Activated CD4-positive, CD25-positive, alpha-beta regulatory T cell treated with anti-CD3 and anti-CD28 coated beads, Interleukin-2, amount 50 U/mL, for 16 hours (primary cell): ENCODE data around the gene PCBD1.

Experiments used
- DNase-seq: peaks from one replicate; pipeline ENCODE4 v3.0.0-alpha.2; 2020; ENCODE audit warnings: low read depth, low spot score

The PCBD1 gene

GRCh38 chr10:70917635-70918034, 29.3 kb upstream of the PCBD1 start:
- no peak for DNase-seq

GRCh38 chr10:70917226-70917625, 28.9 kb upstream of the PCBD1 start:
- DNase-seq = no peak

GRCh38 chr10:70916241-70916640, 27.9 kb upstream of the PCBD1 start:
- DNase-seq = no peak

DNA sequence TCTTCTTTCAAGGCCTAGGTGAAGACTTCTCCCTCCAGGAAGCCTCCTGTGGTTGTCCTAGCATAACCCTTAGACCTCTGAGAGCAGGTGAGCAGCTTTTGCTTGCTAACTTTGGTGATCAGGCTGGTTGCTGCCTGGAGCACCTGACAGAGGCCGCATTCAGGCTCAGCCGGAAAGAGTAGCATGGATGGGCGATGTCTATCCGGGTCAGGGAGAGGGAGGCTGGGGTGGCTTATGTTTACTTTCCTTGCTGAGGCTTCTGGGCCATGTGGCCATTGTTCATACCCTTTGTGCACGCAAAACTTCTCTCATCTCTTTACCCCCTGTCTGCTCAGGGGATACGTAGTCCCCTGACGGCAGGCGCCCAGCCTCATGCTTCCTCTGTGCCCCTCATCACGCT, 27.4 kb upstream of the PCBD1 start:
- DNase-seq = no peak

- DNase-seq = no peak
Observed at GRCh38 chr10:70915206-70915605, 26.8 kb upstream of the PCBD1 start.

GRCh38 chr10:70914316-70914864, 26.0 kb upstream of the PCBD1 start:
- no peak for DNase-seq

- DNase-seq = no peak
Observed at GRCh38 chr10:70913893-70914240, 25.5 kb upstream of the PCBD1 start.

DNA sequence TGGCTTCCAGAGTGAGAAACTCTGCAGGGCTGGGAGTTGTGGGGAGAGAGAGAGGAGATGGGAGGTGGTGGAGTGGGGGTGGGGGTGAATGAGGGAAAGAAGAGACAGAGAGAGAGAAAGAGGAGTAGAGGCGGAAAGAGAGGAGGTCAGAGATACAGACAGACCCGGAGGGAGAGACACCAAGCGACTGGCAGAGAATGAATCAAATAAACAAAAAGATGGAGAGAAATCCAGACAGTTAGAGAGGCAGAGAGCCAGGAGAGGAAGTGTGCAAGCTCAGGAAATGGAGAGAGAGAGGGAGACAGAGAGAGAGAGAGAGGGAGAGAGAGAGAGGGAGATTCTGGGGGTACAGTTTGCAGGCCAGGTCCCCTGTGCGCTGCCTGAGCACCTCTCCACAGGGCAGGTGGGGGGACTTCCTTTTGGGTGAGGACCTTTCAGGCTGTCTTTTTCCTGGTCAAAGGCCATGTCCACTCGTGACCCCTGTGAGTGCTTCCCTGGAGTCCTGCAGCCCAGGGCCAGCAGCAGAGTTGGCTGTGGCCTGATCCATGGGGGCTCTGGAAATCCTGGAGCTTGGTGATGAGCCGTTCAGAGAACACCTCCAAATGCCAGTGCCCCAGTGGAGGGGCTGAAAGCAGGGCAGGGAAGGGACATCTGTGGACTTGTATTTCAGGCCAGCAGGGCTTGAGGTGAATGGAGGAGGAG, 25.0 kb upstream of the PCBD1 start:
- no peak for DNase-seq

DNA sequence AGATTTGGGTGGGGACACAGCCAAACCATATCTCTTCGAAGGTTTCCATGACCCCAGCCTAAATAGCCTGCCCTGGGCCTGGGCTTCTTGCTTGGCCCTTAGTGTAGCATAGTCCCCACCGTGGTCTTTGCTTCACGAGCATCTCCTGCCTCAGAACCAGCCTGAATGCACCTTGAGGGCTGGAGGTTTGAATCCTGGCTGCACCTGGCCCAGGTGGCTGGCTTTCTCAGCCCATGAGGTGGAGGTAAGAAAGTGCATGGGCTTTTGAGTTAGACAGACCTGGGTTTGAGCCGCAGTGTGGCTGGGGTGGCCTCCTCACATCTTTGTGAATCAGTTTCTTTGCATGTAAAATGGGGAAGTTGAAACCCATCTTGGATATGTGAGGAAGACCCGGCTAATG, 24.2 kb upstream of the PCBD1 start:
- no peak for DNase-seq

DNA sequence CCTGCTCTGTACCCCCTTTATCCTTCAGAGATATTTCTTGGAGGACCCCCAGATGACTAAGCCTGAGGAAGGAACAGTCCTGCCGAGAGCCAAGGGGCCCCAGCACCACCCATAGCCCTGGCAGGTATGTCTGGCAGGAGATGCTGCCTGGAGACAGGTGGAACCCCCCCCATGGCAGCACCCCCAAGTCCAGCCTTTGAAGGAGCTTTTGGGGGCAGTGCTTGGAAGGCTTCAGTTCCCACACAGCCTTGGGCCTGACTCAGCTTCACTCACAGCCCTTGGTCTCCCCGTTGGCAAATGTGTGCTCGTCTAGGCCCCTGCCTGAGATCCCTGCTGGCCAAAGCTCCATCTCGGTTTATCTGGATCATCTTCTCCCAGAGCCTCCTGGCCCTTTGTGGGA, 23.0 kb upstream of the PCBD1 start:
- no peak for DNase-seq

GRCh38 chr10:70910486-70911341, 22.3 kb upstream of the PCBD1 start:
- DNase-seq = no peak

- no peak for DNase-seq
Observed at GRCh38 chr10:70909326-70909935, 21.1 kb upstream of the PCBD1 start.

DNA sequence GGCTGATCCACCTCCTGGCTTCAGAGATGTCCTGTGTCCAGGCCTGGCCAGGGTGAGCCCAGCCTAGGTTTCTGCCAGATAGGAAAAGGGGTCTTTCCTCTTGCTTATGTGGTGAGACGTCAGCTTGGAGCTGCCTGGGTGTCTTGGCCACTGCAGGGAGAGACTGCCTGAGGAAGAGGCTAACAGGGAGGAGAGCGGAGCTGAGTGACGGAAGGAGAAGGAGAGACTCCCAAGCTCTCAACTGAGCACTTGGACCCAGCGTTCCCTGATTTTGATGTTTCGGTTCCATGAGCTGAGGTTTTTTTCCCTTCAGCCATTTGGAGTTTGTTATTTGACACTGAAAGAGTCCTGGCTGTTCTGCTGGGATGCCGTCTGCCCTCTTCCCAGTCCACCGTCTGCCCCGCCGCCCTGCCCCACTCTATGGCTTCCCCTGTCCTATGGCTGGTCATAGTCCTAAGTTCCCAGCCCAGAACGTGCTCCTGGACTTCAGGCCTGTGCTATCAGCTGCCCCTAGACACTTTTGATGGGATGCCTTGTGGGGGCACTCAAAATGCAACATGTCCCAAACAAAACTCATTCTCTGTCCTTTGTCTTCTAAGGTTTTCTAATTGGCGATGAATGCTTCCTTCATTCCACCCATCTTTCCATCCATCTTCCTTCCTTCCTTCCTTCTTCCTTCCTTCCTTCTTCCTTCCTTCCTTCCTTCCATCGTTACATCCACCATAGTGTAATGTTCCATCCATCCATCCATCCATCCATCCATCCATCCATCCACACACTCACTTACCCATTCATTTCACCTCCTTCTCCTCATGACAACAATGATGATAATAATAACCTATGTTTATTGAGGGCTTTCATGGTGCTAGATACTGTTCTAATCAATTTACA, 20.3 kb upstream of the PCBD1 start:
- no peak for DNase-seq

GRCh38 chr10:70907637-70908405, 19.5 kb upstream of the PCBD1 start:
- DNase-seq = no peak

DNA sequence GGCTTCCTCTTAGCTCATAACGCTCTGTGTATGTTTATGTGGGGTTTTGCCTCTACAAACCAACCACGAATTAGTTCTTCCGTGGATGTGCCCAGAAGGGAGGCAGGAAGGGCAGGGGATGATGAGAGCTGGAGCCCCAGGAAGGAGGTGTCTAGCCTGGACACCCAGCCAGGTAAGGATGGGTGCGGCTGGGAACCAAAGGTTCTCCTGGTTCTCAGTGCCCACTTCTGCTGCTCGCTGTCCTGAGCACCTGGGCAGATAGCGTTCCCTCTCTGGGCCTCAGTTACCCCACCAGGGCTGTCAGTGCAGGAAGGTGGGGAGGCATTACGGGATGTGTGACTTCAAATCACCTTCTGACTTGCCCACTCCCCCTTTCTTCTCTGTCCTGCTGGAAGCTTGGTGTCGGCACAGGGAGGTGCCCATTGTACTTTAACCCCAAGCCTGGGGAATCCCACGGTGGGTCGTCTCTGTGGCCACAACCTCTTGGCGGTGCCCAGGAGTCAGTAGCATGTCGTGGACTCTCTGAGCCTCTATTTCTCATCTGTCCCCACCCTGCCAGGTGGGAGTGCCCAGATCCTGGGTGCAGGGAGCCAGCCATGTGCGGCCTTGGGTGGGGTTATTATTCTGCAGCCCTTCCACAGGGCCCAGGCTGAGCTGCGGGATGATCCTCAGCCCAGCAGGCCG, 18.7 kb upstream of the PCBD1 start:
- DNase-seq = no peak

DNA sequence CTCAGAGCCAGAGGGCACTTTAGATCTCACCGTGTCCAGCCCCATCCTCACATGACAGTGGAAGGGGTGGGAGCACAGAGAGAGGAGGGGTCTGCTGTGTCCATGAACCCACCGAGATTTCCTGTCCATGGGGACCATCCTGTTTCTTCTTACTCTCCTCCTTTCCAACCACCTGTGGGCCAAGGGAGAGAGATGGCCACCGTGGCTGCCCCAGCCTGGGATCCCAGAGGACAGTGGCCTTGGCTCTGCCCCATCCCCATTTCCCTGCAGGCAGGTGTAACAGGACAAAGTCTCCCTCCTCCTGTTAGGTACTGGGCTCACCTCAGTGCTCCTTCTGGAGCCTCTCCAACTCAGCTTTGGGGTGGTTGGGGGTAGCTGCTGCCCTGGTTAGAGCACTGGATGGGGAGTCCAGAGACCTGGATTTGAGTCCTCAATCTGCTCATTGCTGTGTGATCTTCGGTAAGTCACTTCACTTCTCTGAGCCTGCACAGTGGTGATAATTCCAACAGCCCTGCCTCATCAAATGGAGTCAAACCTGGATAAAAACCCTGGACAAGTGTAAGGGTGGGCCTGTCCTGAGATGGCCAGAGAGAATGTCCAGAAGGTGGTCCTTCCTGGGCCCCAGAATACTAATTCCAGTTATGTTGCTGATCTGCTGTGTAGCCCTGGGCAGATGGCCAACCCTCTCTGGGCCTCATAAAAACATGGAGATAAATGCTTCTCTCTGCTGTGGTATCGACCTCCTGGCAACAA, 17.8 kb upstream of the PCBD1 start:
- no peak for DNase-seq

GRCh38 chr10:70905071-70906021, 17.0 kb upstream of the PCBD1 start:
- no peak for DNase-seq

DNA sequence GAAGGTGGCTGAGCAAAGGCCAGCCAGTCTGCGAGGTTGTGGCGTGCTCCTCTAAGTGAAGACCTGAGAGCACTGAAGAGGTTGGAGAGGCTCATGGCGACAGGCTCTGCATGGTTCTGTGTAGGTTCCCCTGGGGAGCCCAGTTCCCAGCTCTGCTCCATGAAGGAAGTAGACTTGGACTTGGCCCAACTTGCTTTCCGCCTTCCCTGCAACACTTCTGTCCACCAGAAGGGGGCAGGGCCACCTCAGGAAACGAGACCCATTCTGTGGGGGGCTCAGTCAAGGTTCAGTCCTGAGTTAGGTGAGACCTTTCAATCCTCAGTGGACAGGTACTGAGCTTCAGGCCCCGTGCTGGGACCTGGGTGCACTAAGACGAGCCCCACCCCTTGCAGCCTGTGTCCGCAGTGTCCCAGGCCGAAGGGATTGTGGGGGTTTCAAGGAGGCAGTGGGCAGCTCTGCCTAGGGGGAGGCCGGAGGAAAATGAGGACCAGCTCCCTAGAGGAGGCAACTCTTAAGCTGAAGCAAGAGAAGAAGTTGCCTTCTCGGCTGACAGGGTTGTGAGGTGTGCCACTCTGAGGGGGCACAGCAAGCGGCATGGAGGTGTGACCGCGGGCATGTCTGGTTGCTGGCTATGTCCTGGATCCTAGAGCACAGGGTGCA, 15.0 kb upstream of the PCBD1 start:
- DNase-seq = no peak
